Smooth muscle cell (in vitro differentiated cells): Measurements from ENCODE around the gene HOXD9. TPM values are rescaled to one million over a fixed set of nuclear protein-coding genes. Genes with fewer than 3 reads are reported as not detected.
A peak's percentile ranks its signal among the peaks of the same experiment; 100 is the strongest.

Source experiments
- DNase-seq: peaks from one replicate; lab custom pipeline; 2025; ENCODE audit not compliant: unreplicated experiment; lab: John Stamatoyannopoulos, UW
- H2AFZ ChIP-seq: fragments of 200-600 bp; sonication (generic); 2 replicates; pipeline ENCODE4 v1.6.0; 2016; ENCODE audit warnings: antibody characterized with exemption, low read depth, mild to moderate bottlenecking
- H3F3A ChIP-seq: fragments of 200-600 bp; sonication (generic); 2 replicates; pipeline ENCODE4 v1.6.0; 2017; ENCODE audit warnings: antibody characterized with exemption, low read depth
- H3K27ac ChIP-seq: fragments of 200-600 bp; sonication (generic); 2 replicates; pipeline ENCODE4 v1.5.1; 2016; ENCODE audit warnings: low read depth, mild to moderate bottlenecking
- H3K27me3 ChIP-seq: fragments of 200-600 bp; sonication (generic); 2 replicates; pipeline ENCODE4 v1.6.1; 2016; ENCODE audit warnings: low read depth, mild to moderate bottlenecking
- H3K36me3 ChIP-seq: fragments of 200-600 bp; sonication (generic); 2 replicates; pipeline ENCODE4 v1.5.1; 2016; ENCODE audit warnings: low read depth
- H3K4me1 ChIP-seq: fragments of 200-600 bp; sonication (generic); 2 replicates; pipeline ENCODE4 v1.5.1; 2016; ENCODE audit warnings: low read depth
- H3K4me2 ChIP-seq: fragments of 200-600 bp; sonication (generic); 2 replicates; pipeline ENCODE4 v1.6.0; 2016; ENCODE audit warnings: mild to moderate bottlenecking
- H3K4me3 ChIP-seq: fragments of 200-600 bp; sonication (generic); 2 replicates; pipeline ENCODE4 v1.5.1; 2016; ENCODE audit warnings: mild to moderate bottlenecking
- H3K79me2 ChIP-seq: fragments of 200-600 bp; sonication (generic); 2 replicates; pipeline ENCODE4 v1.6.0; 2016; ENCODE audit warnings: low read depth, mild to moderate bottlenecking
- H3K9ac ChIP-seq: fragments of 200-600 bp; sonication (generic); 2 replicates; pipeline ENCODE4 v1.6.0; 2016; ENCODE audit warnings: low read depth
- H3K9me3 ChIP-seq: fragments of 200-600 bp; sonication (generic); replicated peaks from 2 replicates; pipeline ENCODE4 v1.5.1; 2016; ENCODE audit warnings: low read depth
- H4K20me1 ChIP-seq: fragments of 200-600 bp; sonication (generic); 2 replicates; pipeline ENCODE4 v1.6.0; 2016; ENCODE audit warnings: low read depth
- WGBS: methylation state at CpG from one replicate; pipeline ENCODE4 v1.1.7; 2016; ENCODE audit warnings: low lambda C conversion rate; 5-methylcytosine and 5-hydroxymethylcytosine counted together
- polyA plus RNA-seq: library from polyadenylated mRNA; unstranded; fragments of >200 nt; fragmentation: Nextera tagmentation; extraction: Ambion mirVana; gene quantifications from 2 replicates; pipeline ENCODE4 v1.2.1, GENCODE V29; 2016
- total RNA-seq: library from RNA; depleted of rRNA; stranded (reverse); fragments of >200 nt; gene quantifications from 2 replicates; pipeline ENCODE4 v1.2.3, GENCODE V29; 2014
- TF ChIP-seq, protein P1 (sequence below): fragments of 200-600 bp; sonication (generic); IDR thresholded peaks from 2 replicates; pipeline ENCODE4 v1.5.1; 2017; ENCODE audit warnings: borderline replicate concordance, mild to moderate bottlenecking, antibody characterized with exemption; ENCODE audit not compliant: insufficient read depth, poor library complexity, severe bottlenecking

Gene HOXD9
- total and polyA plus RNA-seq, 2 experiments from 2014 or later, result 0.49 to 2.2 TPM

- Histone ChIP-seq H3K4me1 (peaks cover 7% of the 10 kb centered on the region), H3K4me2 (no peak overlapping the region), H3K9ac (no peak overlapping the region), H3K9me3 (no peaks in the 10 kb centered on the region), H3K27ac (no peak overlapping the region), H3K79me2 (no peaks in the 10 kb centered on the region), H3K4me3 (no peak overlapping the region), H2AFZ (no peak overlapping the region), H3K27me3 (peaks cover 100% of the 10 kb centered on the region), H4K20me1 (no peaks in the 10 kb centered on the region), H3K36me3 (no peaks in the 10 kb centered on the region), H3F3A (no peaks in the 10 kb centered on the region)
- TF ChIP-seq, protein P1, sequence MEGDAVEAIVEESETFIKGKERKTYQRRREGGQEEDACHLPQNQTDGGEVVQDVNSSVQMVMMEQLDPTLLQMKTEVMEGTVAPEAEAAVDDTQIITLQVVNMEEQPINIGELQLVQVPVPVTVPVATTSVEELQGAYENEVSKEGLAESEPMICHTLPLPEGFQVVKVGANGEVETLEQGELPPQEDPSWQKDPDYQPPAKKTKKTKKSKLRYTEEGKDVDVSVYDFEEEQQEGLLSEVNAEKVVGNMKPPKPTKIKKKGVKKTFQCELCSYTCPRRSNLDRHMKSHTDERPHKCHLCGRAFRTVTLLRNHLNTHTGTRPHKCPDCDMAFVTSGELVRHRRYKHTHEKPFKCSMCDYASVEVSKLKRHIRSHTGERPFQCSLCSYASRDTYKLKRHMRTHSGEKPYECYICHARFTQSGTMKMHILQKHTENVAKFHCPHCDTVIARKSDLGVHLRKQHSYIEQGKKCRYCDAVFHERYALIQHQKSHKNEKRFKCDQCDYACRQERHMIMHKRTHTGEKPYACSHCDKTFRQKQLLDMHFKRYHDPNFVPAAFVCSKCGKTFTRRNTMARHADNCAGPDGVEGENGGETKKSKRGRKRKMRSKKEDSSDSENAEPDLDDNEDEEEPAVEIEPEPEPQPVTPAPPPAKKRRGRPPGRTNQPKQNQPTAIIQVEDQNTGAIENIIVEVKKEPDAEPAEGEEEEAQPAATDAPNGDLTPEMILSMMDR, result no peak
- 46% methylated on average over 5 of the region's 5 CpGs for WGBS
- DNase-seq, result no peak
Measured at GRCh38 chr2:176090862-176091261, 31.7 kb upstream of the HOXD9 start.

DNA sequence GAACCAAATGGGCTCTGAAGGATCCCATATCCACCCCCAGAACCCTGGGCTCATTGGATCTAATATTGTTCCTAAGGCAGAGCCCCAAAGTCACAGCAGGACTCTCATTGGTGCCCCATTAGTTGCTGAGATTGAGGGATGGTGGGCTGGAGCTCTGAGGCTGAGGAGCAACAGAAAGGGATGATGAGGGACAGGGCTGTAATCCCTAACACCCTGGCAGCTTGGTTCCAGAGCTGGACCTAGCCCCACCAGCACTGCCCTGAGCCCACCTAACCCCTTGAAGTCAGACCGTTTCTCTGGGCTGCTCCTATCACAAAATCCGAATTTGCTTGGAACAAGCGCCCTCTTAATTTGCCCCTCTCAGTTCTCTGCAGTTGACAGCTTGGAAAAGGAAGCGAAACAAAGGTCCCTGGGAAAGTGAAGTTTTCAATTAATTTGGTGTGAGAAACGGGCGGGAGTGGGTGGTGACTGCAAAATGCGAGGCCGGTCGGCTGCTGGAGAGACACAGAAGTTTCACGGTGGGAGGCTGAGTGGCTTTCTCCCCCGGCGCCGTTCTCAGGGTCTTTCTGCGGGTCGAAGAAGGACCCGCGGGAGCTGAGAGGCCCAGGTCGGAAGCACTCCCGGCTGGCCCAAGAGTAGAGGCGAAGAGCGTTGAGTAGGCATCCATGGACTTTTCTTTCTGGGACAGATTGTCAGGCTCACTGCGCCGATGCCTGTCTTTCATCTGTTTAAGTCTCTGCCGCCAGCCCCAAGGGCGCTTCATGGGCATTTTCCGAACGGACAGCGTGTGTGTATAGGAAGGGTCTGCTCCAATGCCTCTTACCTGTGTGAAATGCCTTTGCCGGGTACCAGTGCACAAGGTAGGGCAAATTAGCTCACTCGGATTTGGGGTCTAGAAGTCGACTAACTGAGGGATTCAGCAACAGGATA, 30.9 kb upstream of the HOXD9 start:
- no peaks in the 10 kb centered on the region for H3K79me2 ChIP-seq
- H3K27ac ChIP-seq, result no peak overlapping the region
- H3K9ac ChIP-seq, result no peak overlapping the region
- no peaks in the 10 kb centered on the region for H4K20me1 ChIP-seq
- no peaks in the 10 kb centered on the region for H3K36me3 ChIP-seq
- no peak overlapping the region for H3K4me2 ChIP-seq
- no peaks in the 10 kb centered on the region for H3F3A ChIP-seq
- TF ChIP-seq, protein P1, result no peak
- WGBS, result 11% methylated on average over 30 of the region's 31 CpGs
- DNase-seq, result no peak
- peaks cover 100% of the 10 kb centered on the region for H3K27me3 ChIP-seq
- H3K9me3 ChIP-seq, result no peaks in the 10 kb centered on the region
- H3K4me3 ChIP-seq, result peak overlapping the region; percentile 13
- H2AFZ ChIP-seq, result no peak overlapping the region
- peaks cover 5% of the 10 kb centered on the region for H3K4me1 ChIP-seq

GRCh38 chr2:176092270-176093144, 30.0 kb upstream of the HOXD9 start, which contains the start of gene HOXD13:
Gene HOXD13 (plus strand): TSS chr2:176092721. CDS start chr2:176092891, 170 bp downstream.
- H4K20me1 ChIP-seq, result no peaks in the 10 kb centered on the region
- peak within 1 kb of the TSS; percentile 14 for H2AFZ ChIP-seq
- H3K79me2 ChIP-seq, result no peaks in the 10 kb centered on the region
- peaks cover 5% of the 10 kb centered on the region for H3K4me1 ChIP-seq
- peaks cover 100% of the 10 kb centered on the region for H3K27me3 ChIP-seq
- 2% methylated on average over 43 of the region's 95 CpGs for WGBS
- H3K9me3 ChIP-seq, result no peaks in the 10 kb centered on the region
- H3K27ac ChIP-seq, result no peak within 1 kb of the TSS
- peak within 1 kb of the TSS; percentile 80 for H3K4me2 ChIP-seq
- H3K36me3 ChIP-seq, result no peaks in the 10 kb centered on the region
- H3K9ac ChIP-seq, result no peak within 1 kb of the TSS
- no peak for DNase-seq
- H3F3A ChIP-seq, result no peaks in the 10 kb centered on the region
- TF ChIP-seq, protein P1, result no peak
- H3K4me3 ChIP-seq, result peak within 1 kb of the TSS; percentile 58
